Thoracic aorta endothelial cell (primary cell): ENCODE results near the gene CD2AP. TPM values are rescaled to one million over a fixed set of nuclear protein-coding genes. Genes with fewer than 3 reads are reported as not detected.

Experiments used
- small RNA-seq: library from RNA; depleted of rRNA; stranded (forward); fragments of <200 nt; gene quantifications from one replicate; pipeline ENCODE3, GENCODE V24; 2012
- total RNA-seq: library from RNA; depleted of rRNA; stranded (reverse); fragments of >200 nt; gene quantifications from 2 replicates; pipeline ENCODE4 v1.2.3, GENCODE V29; 2012

Gene CD2AP, protein sequence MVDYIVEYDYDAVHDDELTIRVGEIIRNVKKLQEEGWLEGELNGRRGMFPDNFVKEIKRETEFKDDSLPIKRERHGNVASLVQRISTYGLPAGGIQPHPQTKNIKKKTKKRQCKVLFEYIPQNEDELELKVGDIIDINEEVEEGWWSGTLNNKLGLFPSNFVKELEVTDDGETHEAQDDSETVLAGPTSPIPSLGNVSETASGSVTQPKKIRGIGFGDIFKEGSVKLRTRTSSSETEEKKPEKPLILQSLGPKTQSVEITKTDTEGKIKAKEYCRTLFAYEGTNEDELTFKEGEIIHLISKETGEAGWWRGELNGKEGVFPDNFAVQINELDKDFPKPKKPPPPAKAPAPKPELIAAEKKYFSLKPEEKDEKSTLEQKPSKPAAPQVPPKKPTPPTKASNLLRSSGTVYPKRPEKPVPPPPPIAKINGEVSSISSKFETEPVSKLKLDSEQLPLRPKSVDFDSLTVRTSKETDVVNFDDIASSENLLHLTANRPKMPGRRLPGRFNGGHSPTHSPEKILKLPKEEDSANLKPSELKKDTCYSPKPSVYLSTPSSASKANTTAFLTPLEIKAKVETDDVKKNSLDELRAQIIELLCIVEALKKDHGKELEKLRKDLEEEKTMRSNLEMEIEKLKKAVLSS
- 76.9 and 78.5 TPM in 2 replicates for total RNA-seq

DNA sequence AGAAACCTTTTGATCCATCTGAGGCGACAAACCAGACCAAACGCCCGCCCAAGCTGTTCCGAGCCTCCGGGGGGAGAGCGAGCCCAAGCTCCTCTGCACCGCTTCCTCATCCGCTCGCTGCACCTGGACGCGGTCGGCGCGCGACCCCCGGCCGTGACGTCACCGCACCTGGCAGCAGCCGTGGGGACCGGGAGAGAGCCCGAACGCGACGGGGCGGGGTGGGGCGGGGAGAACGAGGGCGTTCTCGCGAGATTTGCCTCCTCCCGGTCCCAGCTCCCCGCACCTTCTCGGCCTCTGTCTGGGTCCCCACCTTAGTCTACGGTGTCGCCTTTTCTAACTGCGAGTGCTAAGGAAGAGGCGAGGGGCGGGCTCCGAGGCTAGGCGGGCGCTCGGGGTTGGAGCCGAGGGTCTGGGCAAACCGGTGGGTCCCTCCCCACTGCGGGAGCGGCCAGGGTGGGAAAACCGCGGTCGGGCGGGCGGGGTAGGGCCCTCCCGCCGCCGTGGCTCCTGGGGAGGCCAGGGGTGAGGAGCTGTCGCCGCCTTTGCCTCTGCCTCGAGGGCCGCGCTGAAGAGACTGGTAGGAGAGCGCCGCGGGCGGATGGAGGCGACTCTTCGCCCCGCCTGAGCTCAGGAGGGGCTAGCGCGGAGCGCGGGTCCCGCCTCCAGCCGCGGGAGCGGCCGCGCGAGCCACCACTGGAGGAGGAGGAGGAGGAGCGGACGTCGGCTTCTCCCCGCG lies at the start of gene CD2AP:
CD2AP (plus strand) TSS at position 293 of the 736 bp plus-strand sequence. CDS start 456 bp downstream, outside the sequence.

Small RNAs within 50 kb of the gene (small RNA-seq; reads per million reads assigned to genes)
- gene RF00019: not detected

Other genes starting within 250 kb of the CD2AP start
- gene TNFRSF21, start 167.9 kb upstream of the CD2AP start, total RNA-seq: 26.5 and 29.7 TPM in 2 replicates
- under 0.01 TPM in 1 of 2 replicates, not detected in the other for gene ADGRF4, start 220.8 kb downstream of the CD2AP start, total RNA-seq